SK-N-SH (cell line): Measurements from ENCODE around the gene LSP1. TPM values are rescaled to one million over a fixed set of nuclear protein-coding genes. Genes with fewer than 3 reads are reported as not detected.

Experiments used
- CTCF ChIA-PET: fragments of 300-600, 350-600 bp; formaldehyde crosslinking; extraction: SDS; loops from one replicate; lab custom pipeline; 2021; lab: Yijun Ruan, JAX
- POLR2A ChIA-PET: fragments of 350-600 bp; sonication (Branson Sonifier 250); formaldehyde crosslinking; extraction: SDS; loops from one replicate; lab custom pipeline; 2020; ENCODE audit warnings: antibody characterized with exemption, inconsistent platforms; lab: Yijun Ruan, JAX
- DNase-seq: peaks from one replicate; pipeline ENCODE4 v3.0.0; 2012
- H2AFZ ChIP-seq: fragments of 200-600 bp; sonication (generic); 2 replicates; pipeline ENCODE4 v1.8.1; 2016; ENCODE audit warnings: antibody characterized with exemption, mild to moderate bottlenecking, low read depth
- H3F3A ChIP-seq: fragments of 200-600 bp; sonication (generic); replicated peaks from 2 replicates; pipeline ENCODE3; 2016; ENCODE audit warnings: antibody characterized with exemption, mild to moderate bottlenecking; ENCODE audit not compliant: insufficient read depth
- H3K27ac ChIP-seq, 2 experiments: fragments of 200-500 bp in 1 of 2; fragments of 200-600 bp in 1 of 2; sonication (Bioruptor generic) in 1 of 2; sonication (generic), shearing (Covaris generic) in 1 of 2; 2 replicates each; pipeline versions ENCODE4 v1.5.1 to v1.6.1; 2014 to 2016; ENCODE audit warnings: low read depth in 2 of 2, inconsistent platforms in 1 of 2, low read length in 1 of 2, mild to moderate bottlenecking in 1 of 2, mixed read lengths in 1 of 2
- H3K27me3 ChIP-seq: fragments of 200-600 bp; sonication (generic), shearing (Covaris generic); 2 replicates; pipeline ENCODE4 v1.6.1; 2016; ENCODE audit warnings: mixed run types; ENCODE audit not compliant: insufficient read depth
- H3K36me3 ChIP-seq, 2 experiments: fragments of 200-500 bp in 1 of 2; fragments of 200-600 bp in 1 of 2; sonication (Bioruptor generic) in 1 of 2; sonication (generic) in 1 of 2; replicated peaks in 1 of 2; 2 replicates each; pipeline versions ENCODE3 to v1.5.1; 2014 to 2016; ENCODE audit warnings: low read length in 1 of 2, mild to moderate bottlenecking in 1 of 2; ENCODE audit not compliant: insufficient read depth in 2 of 2, control insufficient read depth in 1 of 2
- H3K4me1 ChIP-seq, 2 experiments: fragments of 200-500 bp in 1 of 2; fragments of 200-600 bp in 1 of 2; sonication (Bioruptor generic) in 1 of 2; sonication (generic), shearing (Covaris generic) in 1 of 2; 2 replicates each; pipeline versions ENCODE4 v1.5.1 to v1.6.1; 2014 to 2016; ENCODE audit warnings: low read depth in 1 of 2, low read length in 1 of 2, mixed run types in 1 of 2; ENCODE audit not compliant: insufficient read depth in 2 of 2, control insufficient read depth in 1 of 2
- H3K4me2 ChIP-seq: fragments of 200-600 bp; sonication (generic), shearing (Covaris generic); 2 replicates; pipeline ENCODE4 v1.6.1; 2017; ENCODE audit warnings: mixed run types
- H3K4me3 ChIP-seq, 2 experiments: fragments of 200-500 bp in 1 of 2; fragments of 200-600 bp in 1 of 2; sonication (Bioruptor generic) in 1 of 2; sonication (generic), shearing (Covaris generic) in 1 of 2; 2 replicates each; pipeline versions ENCODE4 v1.5.1 to v1.8.1; 2014 to 2016; ENCODE audit warnings: low read depth in 2 of 2, inconsistent platforms in 1 of 2, low read length in 1 of 2, mild to moderate bottlenecking in 1 of 2, mixed read lengths in 1 of 2, moderate library complexity in 1 of 2
- H3K79me2 ChIP-seq: fragments of 200-600 bp; sonication (generic); 2 replicates; pipeline ENCODE4 v1.8.1; 2017; ENCODE audit warnings: mild to moderate bottlenecking; ENCODE audit not compliant: insufficient read depth
- H3K9ac ChIP-seq: fragments of 200-600 bp; sonication (generic); 2 replicates; pipeline ENCODE4 v1.6.1; 2017; ENCODE audit warnings: mixed run types
- H3K9me2 ChIP-seq: fragments of 200-600 bp; sonication (generic); 2 replicates; pipeline ENCODE4 v1.6.1; 2017; ENCODE audit warnings: mixed run types
- H3K9me3 ChIP-seq: fragments of 200-600 bp; sonication (generic); 2 replicates; pipeline ENCODE4 v1.6.1; 2017; ENCODE audit warnings: mixed run types, mild to moderate bottlenecking, moderate library complexity
- H4K20me1 ChIP-seq: fragments of 200-600 bp; sonication (generic); 2 replicates; pipeline ENCODE4 v1.6.1; 2017; ENCODE audit warnings: mild to moderate bottlenecking, mixed run types; ENCODE audit not compliant: insufficient read depth
- CHD2 ChIP-seq: fragments of 150-350 bp; IDR thresholded peaks from 2 replicates; pipeline ENCODE4 v1.6.1; 2018; ENCODE audit warnings: low read length; ENCODE audit not compliant: partially characterized antibody
- CTCF ChIP-seq: fragments of 200-600 bp; sonication (generic); IDR thresholded peaks from 2 replicates; pipeline ENCODE4 v1.6.1; 2017; ENCODE audit warnings: antibody characterized with exemption, mild to moderate bottlenecking, moderate library complexity
- EZH2phosphoT487 ChIP-seq: fragments of 200-600 bp; sonication (generic); IDR thresholded peaks from 2 replicates; pipeline ENCODE4 v1.6.1; 2017; ENCODE audit warnings: low read depth, mixed run types, mild to moderate bottlenecking, antibody characterized with exemption, moderate library complexity, borderline replicate concordance
- FOSL2 ChIP-seq: IDR thresholded peaks from 2 replicates; pipeline ENCODE4 v1.4.0; 2012; ENCODE audit warnings: low read depth, mild to moderate bottlenecking, moderate library complexity, borderline replicate concordance
- JUND ChIP-seq: IDR thresholded peaks from 2 replicates; pipeline ENCODE4 v1.4.0; 2012
- NFIC ChIP-seq: IDR thresholded peaks from 2 replicates; pipeline ENCODE4 v1.4.0; 2012; ENCODE audit warnings: borderline replicate concordance
- NRF1 ChIP-seq: IDR thresholded peaks from 2 replicates; pipeline ENCODE4 v1.6.1; 2012; ENCODE audit warnings: low read depth, mild to moderate bottlenecking, low read length
- POLR2AphosphoS5 ChIP-seq: IDR thresholded peaks from 2 replicates; pipeline ENCODE4 v1.6.1; 2012; ENCODE audit warnings: low read depth, low read length
- SIN3A ChIP-seq: IDR thresholded peaks from 2 replicates; pipeline ENCODE4 v1.6.1; 2012; ENCODE audit warnings: low read depth, mild to moderate bottlenecking, low read length, moderate library complexity, borderline replicate concordance
- SMC3 ChIP-seq: IDR thresholded peaks from 2 replicates; pipeline ENCODE4 v1.6.1; 2012; ENCODE audit warnings: low read depth, low read length, improper control_type of control experiment
- TEAD4 ChIP-seq: IDR thresholded peaks from 2 replicates; pipeline ENCODE4 v1.4.0; 2012; ENCODE audit warnings: mild to moderate bottlenecking, borderline replicate concordance; ENCODE audit not compliant: insufficient read depth
- ZBTB33 ChIP-seq: IDR thresholded peaks from 2 replicates; pipeline ENCODE4 v1.4.0; 2012; ENCODE audit warnings: low read depth, borderline replicate concordance
- WGBS: methylation state at CpG from one replicate; pipeline ENCODE4 v1.1.6; 2017; ENCODE audit warnings: low lambda C conversion rate; 5-methylcytosine and 5-hydroxymethylcytosine counted together
- polyA plus RNA-seq, 3 experiments: library from polyadenylated mRNA; depleted of rRNA; stranded (reverse); fragments of >200 nt; gene quantifications; 2 replicates each; pipeline ENCODE4 v1.2.3, GENCODE V29; 2012
- TF ChIP-seq, protein P1 (sequence below): IDR thresholded peaks from 2 replicates; pipeline ENCODE4 v1.4.0; 2012; ENCODE audit warnings: low read depth, borderline replicate concordance

Gene LSP1
- polyA plus RNA-seq, 1 of the 3 experiments (the other 2 are of a cell fraction) = 0.38 TPM

- TF ChIP-seq SIN3A (no peak), SMC3 (no peak)
- TF ChIP-seq, protein P1, sequence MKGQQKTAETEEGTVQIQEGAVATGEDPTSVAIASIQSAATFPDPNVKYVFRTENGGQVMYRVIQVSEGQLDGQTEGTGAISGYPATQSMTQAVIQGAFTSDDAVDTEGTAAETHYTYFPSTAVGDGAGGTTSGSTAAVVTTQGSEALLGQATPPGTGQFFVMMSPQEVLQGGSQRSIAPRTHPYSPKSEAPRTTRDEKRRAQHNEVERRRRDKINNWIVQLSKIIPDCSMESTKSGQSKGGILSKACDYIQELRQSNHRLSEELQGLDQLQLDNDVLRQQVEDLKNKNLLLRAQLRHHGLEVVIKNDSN = no peak
Measured at GRCh38 chr11:1839204-1839923, 13.5 kb upstream of the LSP1 start (continued).

GRCh38 chr11:1839924-1840779, 12.7 kb upstream of the LSP1 start:
- Histone ChIP-seq H3K9me2 (no peaks in the 10 kb centered on the region), H3K79me2 (no peaks in the 10 kb centered on the region), H2AFZ (no peak overlapping the region), H4K20me1 (no peaks in the 10 kb centered on the region), H3K36me3 (no peaks in the 10 kb centered on the region), H3K27ac (no peak overlapping the region), H3K4me2 (no peak overlapping the region), H3K9ac (no peak overlapping the region), H3K9me3 (no peaks in the 10 kb centered on the region), H3F3A (no peaks in the 10 kb centered on the region), H3K4me1 (peaks cover 0 to 17% of the 10 kb centered on the region in 2 experiments; a peak in 1 of 4 replicates), H3K27me3 (no peaks in the 10 kb centered on the region), H3K4me3 (no peak overlapping the region)
- DNase-seq = no peak
- no peak for TF ChIP-seq JUND
- no peak for TF ChIP-seq NRF1
- TF ChIP-seq ZBTB33 = no peak
- no peak for TF ChIP-seq CTCF
- TF ChIP-seq TEAD4 = no peak
- TF ChIP-seq EZH2phosphoT487 = no peak
- no peak for TF ChIP-seq FOSL2
- TF ChIP-seq NFIC = no peak
- no peak for TF ChIP-seq POLR2AphosphoS5
- TF ChIP-seq CHD2 = no peak
- 52% methylated on average over 12 of the region's 26 CpGs for WGBS
- POLR2A ChIA-PET = interaction anchor here (1.2 kb wide), 1 partner anchor 157 kb away, joined by 3 read pairs; the partner anchor contains the start of gene H19
- CTCF ChIA-PET = interaction anchor here (1.9 to 20.8 kb wide), 8 partner anchors 7 to 310 kb away, joined by 6 to 478 read pairs (median 14); partner anchors contain the start of gene IGF2
